Ovary (tissue), 9 donors: Measurements from ENCODE around the gene ITPRID2. TPM values are rescaled to one million over a fixed set of nuclear protein-coding genes. Genes with fewer than 3 reads are reported as not detected.

ENCODE experiments used
- DNase-seq, 5 donors: peaks; one replicate each; pipeline ENCODE4 v3.0.0-alpha.2; 2019 to 2020
- H3K27ac ChIP-seq, 2 donors: fragments of 200-600 bp; one replicate each; pipeline versions ENCODE4 v1.5.1 to v1.8.0; 2019 to 2022
- H3K27me3 ChIP-seq: fragments of 200-600 bp; one replicate; pipeline ENCODE4 v1.8.0; 2022
- H3K36me3 ChIP-seq: fragments of 200-600 bp; sonication (generic); one replicate; pipeline ENCODE4 v1.5.1; 2019
- H3K4me1 ChIP-seq: one replicate; pipeline ENCODE4 v1.8.1; 2013; ENCODE audit warnings: mild to moderate bottlenecking, moderate library complexity; ENCODE audit not compliant: insufficient read depth
- H3K4me3 ChIP-seq: fragments of 200-600 bp; sonication (generic); one replicate; pipeline ENCODE4 v1.5.1; 2017
- H3K9me3 ChIP-seq, 2 donors: fragments of 200-600 bp in 1 of 2; sonication (generic) in 1 of 2; one replicate each; pipeline versions ENCODE4 v1.5.1 to v1.8.1; 2013 to 2019; ENCODE audit warnings: mild to moderate bottlenecking in 1 of 2, moderate library complexity in 1 of 2
- EP300 ChIP-seq: sonication (generic); formaldehyde crosslinking; IDR thresholded peaks from one replicate; pipeline ENCODE4 v1.6.1; 2017; ENCODE audit warnings: antibody characterized with exemption
- POLR2A ChIP-seq: fragments of 450-650 bp; IDR thresholded peaks from one replicate; pipeline ENCODE4 v1.6.1; 2017; ENCODE audit warnings: antibody characterized with exemption, mild to moderate bottlenecking, moderate library complexity
- WGBS, 3 donors: extraction: QIAGEN DNeasy Blood & Tissue Kit in 1 of 3; methylation state at CpG; one replicate each; pipeline versions ENCODE4 v1.1.5 to v1.1.7; 2013 to 2017; 5-methylcytosine and 5-hydroxymethylcytosine counted together
- intact Hi-C, 4 donors: fragments of 100-400 bp; cut with DNase I; formaldehyde crosslinking; loops; one replicate each; pipeline versions ENCODE4 v1.11.0 to v1.15.1; 2022 to 2023
- polyA plus RNA-seq, 2 donors: library from polyadenylated mRNA; stranded (reverse); fragments of 200-250 nt in 1 of 2; fragments of 350-450 nt in 1 of 2; fragmentation: Illumina TruSeq in 1 of 2; extraction: RNeasy Lipid Tissue Mini Kit (QIAGEN cat#74804) in 1 of 2; gene quantifications; one replicate each; pipeline ENCODE4 v1.2.3, GENCODE V29; 2013 to 2014
- total RNA-seq, 7 donors: library from RNA; depleted of rRNA in 2 of 7; stranded (reverse); fragments of >200 nt in 2 of 7; fragmentation: NEBNext Ultra II Directional in 3 of 7; extraction: Animal tissue kit (Norgen Biotek cat#: 25700) in 3 of 7; gene quantifications; one replicate each; pipeline versions ENCODE4 v1.1.0 to v1.2.4, GENCODE V29; 2016 to 2023
- TF ChIP-seq, protein P1 (sequence below), 3 donors: fragments of 450-650 bp in 2 of 3; fragments of 200-600 bp in 1 of 3; IDR thresholded peaks; one replicate each; pipeline versions ENCODE4 v1.5.1 to v1.8.0; 2016 to 2022; ENCODE audit warnings: antibody characterized with exemption in 3 of 3, mild to moderate bottlenecking in 1 of 3
- donor health status: DM: no; HTN: no; CAD: no; lungs with moderate emphysema.
- donor health status: DM: no; HTN: no; CAD: no.
- donor health status: Bipolar disorder and iron deficiency.
- donor health status: DM: yes; HTN: yes; CAD: no.
- donor health status: DM: no; HTN: no; CAD: no.
- donor health status: DM: yes; HTN: yes; CAD: no.

The ITPRID2 gene
- total and polyA plus RNA-seq, 9 donors: 25.2 to 66.2 (median 48.6) TPM

DNA sequence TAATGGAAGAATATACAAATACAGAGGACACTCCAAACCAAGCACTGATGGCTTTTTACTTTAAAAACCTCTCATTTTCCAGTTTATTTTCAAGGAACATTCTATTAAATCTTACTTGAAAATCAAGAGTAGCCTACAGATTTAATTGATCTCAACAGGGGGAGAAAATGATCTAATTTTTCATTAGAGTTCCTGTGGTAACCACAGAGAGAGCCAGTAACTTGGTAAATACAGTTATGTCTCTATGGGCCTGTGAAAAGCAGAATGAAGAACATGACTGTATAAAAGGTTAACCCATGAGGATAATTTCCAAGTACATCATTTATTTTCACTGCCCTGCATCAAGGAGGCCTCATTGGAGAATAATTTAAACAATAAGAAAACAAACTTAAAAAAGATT lies 39.8 kb upstream of the ITPRID2 start:
- no peak for DNase-seq
- H3K27ac ChIP-seq: no peak overlapping the region
- H3K4me1 ChIP-seq: no peaks in the 10 kb centered on the region
- intact Hi-C loops: no loop called here
- TF ChIP-seq, protein P1, sequence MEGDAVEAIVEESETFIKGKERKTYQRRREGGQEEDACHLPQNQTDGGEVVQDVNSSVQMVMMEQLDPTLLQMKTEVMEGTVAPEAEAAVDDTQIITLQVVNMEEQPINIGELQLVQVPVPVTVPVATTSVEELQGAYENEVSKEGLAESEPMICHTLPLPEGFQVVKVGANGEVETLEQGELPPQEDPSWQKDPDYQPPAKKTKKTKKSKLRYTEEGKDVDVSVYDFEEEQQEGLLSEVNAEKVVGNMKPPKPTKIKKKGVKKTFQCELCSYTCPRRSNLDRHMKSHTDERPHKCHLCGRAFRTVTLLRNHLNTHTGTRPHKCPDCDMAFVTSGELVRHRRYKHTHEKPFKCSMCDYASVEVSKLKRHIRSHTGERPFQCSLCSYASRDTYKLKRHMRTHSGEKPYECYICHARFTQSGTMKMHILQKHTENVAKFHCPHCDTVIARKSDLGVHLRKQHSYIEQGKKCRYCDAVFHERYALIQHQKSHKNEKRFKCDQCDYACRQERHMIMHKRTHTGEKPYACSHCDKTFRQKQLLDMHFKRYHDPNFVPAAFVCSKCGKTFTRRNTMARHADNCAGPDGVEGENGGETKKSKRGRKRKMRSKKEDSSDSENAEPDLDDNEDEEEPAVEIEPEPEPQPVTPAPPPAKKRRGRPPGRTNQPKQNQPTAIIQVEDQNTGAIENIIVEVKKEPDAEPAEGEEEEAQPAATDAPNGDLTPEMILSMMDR (IDR thresholded peaks at IDR 0.05): no peak
- TF ChIP-seq EP300 (no peak), POLR2A (no peak)
- no peak overlapping the region for H3K4me3 ChIP-seq
- no peaks in the 10 kb centered on the region for H3K9me3 ChIP-seq
- H3K36me3 ChIP-seq: no peaks in the 10 kb centered on the region
- H3K27me3 ChIP-seq: no peaks in the 10 kb centered on the region

DNA sequence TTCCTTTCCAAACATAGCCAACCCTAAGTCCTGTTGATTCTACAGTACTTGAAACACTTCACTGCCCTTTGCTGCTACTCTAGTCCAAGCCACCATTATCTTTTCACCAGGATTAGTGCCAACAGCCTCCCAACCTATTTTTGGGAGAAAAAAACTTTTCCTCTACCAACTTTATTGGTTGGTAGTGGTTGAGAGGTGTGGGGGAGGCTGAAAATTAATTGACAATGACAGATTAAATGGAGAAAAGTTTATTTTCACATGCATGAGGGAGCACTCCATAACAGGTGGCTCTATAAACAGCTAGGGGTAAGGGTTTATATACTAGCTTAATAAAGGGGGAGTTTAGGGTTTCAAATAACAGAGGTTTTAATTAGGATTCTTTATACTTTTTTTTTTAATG lies 37.8 kb upstream of the ITPRID2 start:
- H3K27ac ChIP-seq: no peak overlapping the region
- no peak for DNase-seq
- no peaks in the 10 kb centered on the region for H3K9me3 ChIP-seq
- TF ChIP-seq POLR2A: no peak
- TF ChIP-seq, protein P1 (IDR thresholded peaks at IDR 0.05): no peak
- TF ChIP-seq EP300: no peak
- no peaks in the 10 kb centered on the region for H3K36me3 ChIP-seq
- no peaks in the 10 kb centered on the region for H3K4me1 ChIP-seq
- H3K27me3 ChIP-seq: no peaks in the 10 kb centered on the region
- intact Hi-C loops: no loop called here
- H3K4me3 ChIP-seq: no peak overlapping the region

DNA sequence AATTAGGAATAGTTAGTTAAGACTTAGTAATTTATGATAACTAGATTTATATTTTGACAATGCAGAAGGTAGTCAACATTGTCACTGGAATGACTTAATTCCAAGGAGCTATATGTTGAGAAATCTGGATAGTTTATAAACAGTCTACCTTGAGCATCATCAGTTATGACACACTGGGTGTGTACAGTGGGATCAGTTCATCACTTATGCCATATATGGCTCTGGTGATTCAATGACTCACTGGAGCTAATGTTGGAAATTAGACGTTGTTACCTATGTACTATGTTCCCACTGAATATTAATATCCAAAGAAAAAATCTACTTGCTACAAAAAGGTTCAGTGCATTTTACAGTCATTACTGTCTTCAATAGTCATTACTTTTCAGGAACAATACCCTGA lies 34.0 kb upstream of the ITPRID2 start:
- WGBS, 3 donors: 73 to 83% (median 81%) methylated on average over 1 of the region's 1 CpG
- no peak overlapping the region for H3K4me3 ChIP-seq
- no peaks in the 10 kb centered on the region for H3K9me3 ChIP-seq
- no peak for DNase-seq
- no peak overlapping the region for H3K27ac ChIP-seq
- TF ChIP-seq POLR2A: no peak
- TF ChIP-seq, protein P1 (IDR thresholded peaks at IDR 0.05): no peak
- no peak for TF ChIP-seq EP300
- intact Hi-C loops: no loop called here
- no peaks in the 10 kb centered on the region for H3K4me1 ChIP-seq
- no peaks in the 10 kb centered on the region for H3K27me3 ChIP-seq
- H3K36me3 ChIP-seq: no peaks in the 10 kb centered on the region

DNA sequence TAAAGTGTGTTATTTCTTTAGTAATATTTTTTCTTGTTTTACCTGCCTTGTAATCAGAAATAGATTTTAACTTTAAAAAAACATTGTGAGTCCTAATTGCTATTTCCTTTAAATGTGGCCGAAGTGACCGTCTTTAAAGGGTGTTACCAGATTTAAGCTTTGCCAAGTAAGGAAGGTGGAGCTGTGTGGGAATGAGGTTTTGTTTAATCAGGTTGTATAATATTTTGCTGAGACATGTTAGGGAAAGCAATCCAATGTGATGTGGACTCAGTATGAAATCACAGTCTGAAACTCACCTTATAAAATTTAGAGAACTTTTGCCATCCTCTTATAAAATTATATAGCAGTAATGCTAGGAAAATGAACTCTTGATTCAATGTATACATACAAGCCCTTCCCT lies 32.9 kb upstream of the ITPRID2 start:
- Histone ChIP-seq H3K4me3 (no peak overlapping the region), H3K9me3 (no peaks in the 10 kb centered on the region), H3K4me1 (no peaks in the 10 kb centered on the region), H3K27ac (no peak overlapping the region), H3K36me3 (no peaks in the 10 kb centered on the region), H3K27me3 (no peaks in the 10 kb centered on the region)
- TF ChIP-seq, protein P1 (IDR thresholded peaks at IDR 0.05): no peak
- TF ChIP-seq EP300: no peak
- TF ChIP-seq POLR2A: no peak
- intact Hi-C loops: no loop called here
- WGBS, 3 donors: 86 to 95% (median 93%) methylated on average over 2 of the region's 2 CpGs
- no peak for DNase-seq

DNA sequence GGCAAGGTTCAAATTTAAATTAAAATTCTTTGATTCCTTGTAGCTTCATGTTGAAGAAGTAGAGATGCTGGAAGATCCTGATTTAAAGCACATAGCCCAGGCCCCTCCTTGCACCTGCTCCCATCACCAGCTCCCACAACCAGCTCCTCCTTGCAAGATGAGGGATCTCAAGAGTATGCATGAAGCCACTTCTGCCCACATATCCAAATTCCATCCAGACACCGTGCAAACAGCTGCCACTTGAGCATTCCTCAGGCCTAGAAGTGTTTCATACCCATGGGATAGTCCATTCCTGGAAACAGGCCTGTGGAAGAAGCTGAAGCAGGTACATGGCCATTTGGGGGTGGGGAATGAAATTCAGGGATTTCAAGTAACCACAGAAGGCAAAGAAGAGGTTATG lies 32.4 kb upstream of the ITPRID2 start:
- Histone ChIP-seq H3K4me3 (no peak overlapping the region), H3K27me3 (no peaks in the 10 kb centered on the region), H3K27ac (no peak overlapping the region), H3K9me3 (no peaks in the 10 kb centered on the region), H3K4me1 (no peaks in the 10 kb centered on the region), H3K36me3 (no peaks in the 10 kb centered on the region)
- TF ChIP-seq, protein P1 (IDR thresholded peaks at IDR 0.05): no peak
- TF ChIP-seq EP300 (no peak), POLR2A (no peak)
- no peak for DNase-seq
- 71 to 80% (median 71%) methylated on average over 1 of the region's 1 CpG for WGBS, 3 donors
- intact Hi-C loops: no loop called here
